Body of pancreas (tissue), 4 donors: ENCODE results near the gene TRAPPC6A.

Source experiments
- CTCF ChIP-seq, 7 experiments: fragments of 450-650 bp in 4 of 7; fragments of 200-600 bp in 3 of 7; sonication (generic) in 3 of 7; IDR thresholded peaks; one replicate each; pipeline ENCODE4 v1.5.1; 2016 to 2019; ENCODE audit warnings: antibody characterized with exemption in 7 of 7
- POLR2A ChIP-seq, 3 donors: fragments of 450-650 bp; IDR thresholded peaks; one replicate each; pipeline ENCODE4 v1.6.1; 2016; ENCODE audit warnings: antibody characterized with exemption in 3 of 3, mild to moderate bottlenecking in 2 of 3

DNA sequence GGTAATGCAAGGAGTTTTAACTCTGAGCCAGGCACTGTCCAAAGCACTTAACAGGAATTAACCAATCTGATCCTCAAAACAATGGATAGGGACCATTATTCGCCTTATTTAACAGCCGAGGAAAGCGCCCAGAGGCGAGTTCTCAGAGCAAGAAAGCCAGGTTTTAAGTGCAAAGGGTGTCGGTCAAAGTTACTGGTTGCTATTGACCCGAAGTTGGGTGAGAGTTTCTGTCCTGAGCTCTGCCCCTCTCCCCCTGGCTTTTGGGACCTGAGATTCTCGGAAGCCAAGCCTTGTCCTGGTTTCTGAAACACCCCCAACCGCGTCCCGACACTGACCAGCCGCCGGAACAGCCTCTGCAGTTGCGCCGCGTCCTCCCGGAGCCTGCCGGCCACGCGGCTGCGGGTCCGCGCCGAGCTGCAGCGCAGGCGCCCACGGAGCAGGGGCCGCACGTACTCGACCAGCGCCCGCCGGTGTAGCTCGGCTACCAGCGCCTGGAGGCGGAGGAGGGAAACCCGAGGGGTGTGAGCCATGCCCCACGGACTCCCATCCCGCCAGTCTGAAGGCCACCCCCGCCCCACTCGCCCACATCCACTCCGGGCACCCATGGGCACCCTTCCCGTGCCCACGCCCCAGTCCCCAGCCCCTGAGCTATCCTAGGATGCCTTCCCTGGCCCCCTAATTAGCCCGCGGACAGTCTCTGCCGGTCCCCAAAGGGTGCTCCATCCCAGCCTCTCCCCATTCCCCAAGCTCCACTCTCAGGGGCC is 39.3 kb upstream of the TRAPPC6A start:
- TF ChIP-seq CTCF (IDR thresholded peaks at IDR 0.05) (no peak), POLR2A (IDR thresholded peaks at IDR 0.05) (no peak)
